LNCaP clone FGC (cell line): ENCODE measurements around the gene GMDS.

Experiments
- DNase-seq: peaks from one replicate; pipeline ENCODE4 v3.0.0-alpha.2; 2011; ENCODE audit warnings: low read depth
- H3K4me3 ChIP-seq: 2 replicates; pipeline ENCODE4 v1.5.1; 2011; ENCODE audit warnings: mild to moderate bottlenecking, low read depth, low read length, control low read depth
- CTCF ChIP-seq: IDR thresholded peaks from 2 replicates; pipeline ENCODE4 v1.5.1; 2012; ENCODE audit warnings: mild to moderate bottlenecking; ENCODE audit not compliant: control insufficient read depth, insufficient read depth; ENCODE audit errors: extremely low read depth

Gene GMDS

GRCh38 chr6:1894954-1895353 lies 350.5 kb downstream of the GMDS start:
- peak; percentile 32 for DNase-seq
- TF ChIP-seq CTCF: no peak
- no peak overlapping the region for H3K4me3 ChIP-seq

DNA sequence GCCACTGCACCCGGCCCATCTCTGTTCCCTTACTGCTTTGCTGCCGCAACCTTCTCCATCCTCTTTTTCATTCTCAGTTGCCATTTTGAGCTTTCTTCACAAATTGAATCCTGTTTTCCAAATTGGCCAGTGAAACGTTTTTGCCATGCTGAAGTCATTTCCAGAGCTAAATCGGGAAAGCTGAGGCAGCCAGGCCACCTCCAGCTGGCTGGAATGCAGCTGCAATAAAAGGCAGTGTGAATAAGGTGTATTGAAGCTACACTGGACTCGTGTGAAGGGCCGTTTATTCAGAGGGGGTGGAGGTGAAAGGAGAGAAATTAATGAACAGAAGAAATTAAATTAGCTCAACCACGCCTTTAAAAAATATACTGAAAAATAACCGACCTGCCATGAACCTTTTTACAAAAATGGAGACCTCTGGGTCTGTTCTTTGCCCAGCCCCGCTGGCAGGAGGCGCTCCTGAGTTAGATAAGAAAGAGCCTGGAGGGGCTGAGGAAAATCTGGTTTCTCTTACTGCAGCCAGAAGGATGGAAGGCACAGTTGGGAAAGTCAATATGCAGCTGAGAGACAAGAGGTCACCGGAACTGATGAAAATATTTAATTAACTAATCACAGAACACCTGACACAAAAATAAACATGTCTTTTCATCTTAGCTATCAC lies 351.8 kb downstream of the GMDS start:
- TF ChIP-seq CTCF: 0 out of 2 replicates have a peak, but pooled peaks have one; percentile 3
- H3K4me3 ChIP-seq: no peak overlapping the region
- no peak for DNase-seq

GRCh38 chr6:1892716-1893115 lies 352.7 kb downstream of the GMDS start:
- H3K4me3 ChIP-seq: no peak overlapping the region
- no peak for DNase-seq
- TF ChIP-seq CTCF: no peak

DNA sequence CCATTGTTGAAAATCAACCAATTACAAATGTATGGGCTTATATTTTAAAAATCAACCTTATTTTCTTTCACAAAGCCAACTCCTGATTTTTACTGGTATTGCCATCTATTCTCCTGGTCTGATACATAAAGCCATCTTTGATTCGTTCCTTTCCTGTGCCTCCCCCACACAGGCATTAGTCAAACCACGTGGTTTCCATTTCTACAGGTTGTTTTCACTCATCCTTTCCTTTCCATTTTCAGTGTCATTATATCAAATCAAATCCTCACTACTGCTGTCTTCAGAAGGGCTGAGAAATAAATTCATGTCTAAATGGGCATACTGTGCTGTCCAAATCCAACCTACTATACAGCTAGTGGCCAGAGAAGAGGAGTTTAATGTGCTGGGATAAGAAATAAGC lies 354.4 kb downstream of the GMDS start:
- no peak for DNase-seq
- TF ChIP-seq CTCF: no peak
- H3K4me3 ChIP-seq: no peak overlapping the region

DNA sequence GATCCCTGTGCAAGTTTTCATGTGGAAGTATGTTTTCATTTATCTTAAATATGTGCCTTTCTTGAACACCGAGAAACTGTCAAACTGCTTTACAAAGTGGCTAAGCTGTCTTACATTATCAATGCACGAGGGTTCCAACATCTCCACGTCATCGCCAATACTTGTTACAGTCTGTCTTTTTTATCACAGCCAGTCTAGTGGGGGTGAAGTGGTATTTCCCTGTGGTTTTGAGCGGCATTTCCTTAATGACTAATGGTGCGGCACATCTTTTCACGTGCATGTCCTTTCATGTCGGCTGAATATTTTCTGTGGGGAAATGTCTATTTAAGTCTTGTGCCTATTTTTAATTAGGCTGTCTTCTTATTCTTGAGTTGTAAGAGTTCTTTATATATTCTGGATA lies 355.3 kb downstream of the GMDS start:
- no peak for TF ChIP-seq CTCF
- no peak overlapping the region for H3K4me3 ChIP-seq
- DNase-seq: no peak

DNA sequence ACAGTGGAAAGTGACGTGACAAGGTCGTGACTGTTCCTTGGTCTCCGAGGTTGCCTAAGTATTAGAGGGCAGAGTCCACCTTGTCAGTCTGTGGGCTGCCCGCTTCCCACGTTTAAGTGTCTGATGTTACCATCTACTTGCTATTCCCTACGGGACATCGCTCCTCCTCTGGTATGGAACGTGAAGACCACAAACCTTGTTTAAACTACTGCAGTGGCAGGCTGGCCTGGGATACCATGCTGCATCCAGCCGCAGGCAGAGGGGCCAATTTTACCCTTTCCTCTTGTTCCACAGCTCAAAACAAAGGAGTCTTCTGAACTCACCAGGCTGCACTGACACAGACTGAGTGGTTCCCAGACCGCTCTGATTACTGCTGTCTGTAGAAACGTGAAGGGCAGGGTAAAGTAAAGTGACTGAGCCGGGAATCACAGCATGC lies 359.8 kb downstream of the GMDS start:
- no peak overlapping the region for H3K4me3 ChIP-seq
- DNase-seq: no peak
- TF ChIP-seq CTCF: no peak

DNA sequence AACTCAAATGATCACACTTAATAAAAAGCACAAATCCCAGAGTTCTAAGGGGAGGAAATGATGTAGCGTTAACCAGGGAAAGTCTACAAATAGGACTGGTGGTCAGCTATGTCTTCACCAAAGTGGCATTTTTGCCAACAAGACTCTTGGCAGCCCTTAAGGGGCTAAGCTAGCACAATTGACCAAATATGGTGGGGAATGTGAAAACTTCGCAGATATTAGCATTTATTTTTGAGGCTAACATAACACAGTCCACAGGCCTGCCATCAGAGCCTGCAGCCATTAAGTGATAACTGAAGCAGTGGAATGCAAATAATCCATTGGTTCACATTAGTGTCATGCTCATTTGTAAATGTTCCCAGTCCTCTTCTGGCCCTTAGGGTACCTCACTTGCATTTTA lies 361.1 kb downstream of the GMDS start:
- no peak for TF ChIP-seq CTCF
- no peak overlapping the region for H3K4me3 ChIP-seq

More for the DNA sequence above, 361.1 kb downstream of the GMDS start:
- no peak for DNase-seq
